Measurements from ENCODE around the gene CACNG3. TPM values are rescaled to one million over a fixed set of nuclear protein-coding genes. Genes with fewer than 3 reads are reported as not detected.
"Not testable (repeated sequence)": the region's sequence is repeated elsewhere in the genome, so short reads cannot be mapped to it uniquely, and the experiment has no call there.

Gene CACNG3
- total RNA-seq: not detected in 2 replicates

- DNase-seq (ENCODE audit: low read depth in 2 of 2): peak; percentile 23 to 62
Measured at GRCh38 chr16:24255456-24256371, at the start of gene CACNG3. Gene CACNG3 (plus strand): TSS chr16:24256335. CDS start chr16:24256755, 420 bp downstream.

DNA sequence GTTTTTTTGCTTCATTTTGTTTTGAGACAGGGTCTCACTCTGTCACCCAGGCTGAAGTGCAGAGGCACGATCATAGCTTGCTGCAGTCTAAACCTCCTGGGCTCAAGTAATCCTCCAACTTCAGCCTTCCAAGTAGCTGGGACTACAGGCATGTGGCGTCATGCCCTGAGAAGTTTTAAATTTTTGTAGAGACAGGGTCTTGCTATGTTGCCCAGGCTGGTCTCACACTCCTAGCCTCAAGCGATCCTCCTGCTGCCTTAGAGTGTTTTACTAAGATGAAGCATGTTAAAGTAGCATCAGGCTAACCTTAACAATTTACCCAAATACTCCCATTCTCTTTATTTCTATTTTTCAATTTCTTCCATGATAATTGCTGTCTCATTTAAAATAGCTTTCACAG, 49.2 kb upstream of the CACNG3 start:
- DNase-seq (ENCODE audit: low read depth in 2 of 2): no peak

DNA sequence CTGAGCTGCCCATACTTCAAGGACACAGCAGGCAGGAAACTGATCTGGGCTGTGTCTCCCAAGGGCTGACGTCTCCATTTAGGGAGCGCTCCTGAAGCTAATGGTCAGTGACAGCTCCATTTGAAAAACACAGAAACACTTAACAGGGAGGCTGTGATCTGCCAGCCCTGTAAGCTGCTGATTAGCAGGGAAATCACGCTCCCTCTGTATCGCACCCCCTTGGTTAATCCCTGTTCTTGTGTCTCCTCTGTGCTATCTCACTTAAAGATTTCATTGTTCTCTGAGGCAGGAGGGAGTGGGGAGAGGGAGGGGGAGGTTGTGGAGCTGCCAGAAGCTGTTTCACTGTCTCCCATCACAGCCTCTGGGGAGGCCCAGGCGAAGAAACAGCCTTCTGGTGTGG, 47.4 kb upstream of the CACNG3 start:
- no peak for DNase-seq (ENCODE audit: low read depth in 2 of 2)

- DNase-seq (ENCODE audit: low read depth in 2 of 2): no peak
Measured at GRCh38 chr16:24214992-24215391, 41.1 kb upstream of the CACNG3 start.

GRCh38 chr16:24216961-24217360, 39.2 kb upstream of the CACNG3 start:
- no peak for DNase-seq (ENCODE audit: low read depth in 2 of 2)

- no peak for DNase-seq (ENCODE audit: low read depth in 2 of 2)
Measured at GRCh38 chr16:24217461-24217860, 38.7 kb upstream of the CACNG3 start.

DNA sequence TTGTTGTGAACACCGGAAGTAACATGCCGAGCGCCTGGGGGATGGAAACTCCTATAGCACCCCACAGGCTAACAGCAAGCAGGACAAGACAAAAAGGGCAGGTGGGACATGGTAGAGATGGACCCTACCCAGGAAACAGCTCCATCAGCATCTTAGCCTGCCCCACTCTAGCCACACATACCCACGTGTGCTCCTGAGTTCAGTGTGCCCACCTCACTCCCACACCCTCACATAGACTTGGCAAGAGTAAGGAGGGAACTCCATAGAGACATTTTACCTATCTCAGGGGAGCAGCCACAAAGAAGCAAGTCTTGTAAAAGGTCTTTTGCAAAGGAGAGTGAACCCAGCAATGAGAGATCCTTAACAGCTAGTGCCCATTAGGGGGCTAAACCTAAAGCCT, 37.8 kb upstream of the CACNG3 start:
- DNase-seq (ENCODE audit: low read depth in 2 of 2): no peak

DNA sequence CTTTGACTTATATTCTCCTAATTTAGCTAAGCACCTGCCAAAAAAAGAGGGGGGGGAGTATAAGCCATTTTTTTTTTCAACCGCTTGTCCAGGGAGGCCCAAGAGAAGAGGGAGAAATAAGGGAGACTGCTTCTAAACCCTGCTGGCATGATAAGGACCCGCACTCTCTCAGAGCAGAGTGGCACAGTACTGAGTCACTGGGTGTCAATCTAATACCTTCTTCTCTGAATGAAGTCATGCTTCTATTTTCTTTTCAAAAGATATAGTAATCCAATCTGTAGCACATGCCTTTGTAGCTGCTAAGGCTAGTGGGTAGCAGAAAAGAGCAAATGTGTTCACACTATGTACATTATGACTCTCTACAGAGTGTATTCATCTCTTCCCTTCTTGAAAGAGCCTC, 34.9 kb upstream of the CACNG3 start:
- DNase-seq (ENCODE audit: low read depth in 2 of 2): no peak

GRCh38 chr16:24228514-24228913, 27.6 kb upstream of the CACNG3 start:
- no peak for DNase-seq (ENCODE audit: low read depth in 2 of 2)

DNA sequence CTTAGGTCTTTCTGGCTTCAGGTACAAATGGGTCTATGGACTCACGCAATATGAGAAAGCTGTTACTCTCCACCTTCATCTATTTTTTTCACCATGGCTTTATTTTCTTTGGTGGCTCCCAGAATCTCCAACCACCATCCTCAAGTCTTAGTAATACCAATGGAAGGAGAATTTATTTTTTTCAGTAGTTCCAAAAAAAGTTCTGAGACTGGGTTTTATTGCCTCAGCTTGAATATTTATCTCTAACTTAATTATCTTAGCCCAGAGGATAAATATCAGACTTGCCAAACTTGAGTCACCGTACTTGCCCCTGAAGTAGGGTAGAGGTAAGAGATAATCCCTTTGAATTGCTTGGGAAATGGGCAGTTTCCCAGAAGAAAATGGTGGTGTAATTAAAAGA, 23.2 kb upstream of the CACNG3 start:
- DNase-seq (ENCODE audit: low read depth in 2 of 2): no peak

GRCh38 chr16:24234737-24235136, 21.4 kb upstream of the CACNG3 start:
- no peak for DNase-seq (ENCODE audit: low read depth in 2 of 2)

- no peak for DNase-seq (ENCODE audit: low read depth in 2 of 2)
Measured at GRCh38 chr16:24235806-24236205, 20.3 kb upstream of the CACNG3 start.

GRCh38 chr16:24238846-24239245, 17.3 kb upstream of the CACNG3 start:
- not testable (repeated sequence) for DNase-seq (ENCODE audit: low read depth in 2 of 2)

GRCh38 chr16:24246911-24247607, 9.1 kb upstream of the CACNG3 start:
- DNase-seq (ENCODE audit: low read depth in 2 of 2): no peak

DNA sequence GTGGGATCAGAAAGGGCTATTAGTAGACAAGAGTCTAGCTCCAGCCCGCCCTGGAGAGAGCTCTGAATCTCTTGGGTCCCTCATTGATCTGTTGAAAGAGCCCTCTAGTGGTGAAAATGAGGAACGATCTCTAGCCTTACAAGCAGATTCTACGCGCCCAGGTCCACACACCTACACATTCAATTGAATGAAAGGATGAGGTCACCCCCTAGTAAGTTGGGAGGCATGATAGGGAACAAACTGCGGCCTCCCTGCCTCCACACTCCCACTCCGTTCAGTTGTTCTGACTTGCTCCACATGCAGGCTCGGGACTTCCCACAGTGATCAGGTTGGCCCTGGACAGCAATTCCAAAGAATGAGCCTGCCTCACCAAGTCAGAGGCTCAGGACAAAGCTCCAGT, 2.9 kb upstream of the CACNG3 start:
- DNase-seq (ENCODE audit: low read depth in 2 of 2): peak; percentile 44 to 52

DNA sequence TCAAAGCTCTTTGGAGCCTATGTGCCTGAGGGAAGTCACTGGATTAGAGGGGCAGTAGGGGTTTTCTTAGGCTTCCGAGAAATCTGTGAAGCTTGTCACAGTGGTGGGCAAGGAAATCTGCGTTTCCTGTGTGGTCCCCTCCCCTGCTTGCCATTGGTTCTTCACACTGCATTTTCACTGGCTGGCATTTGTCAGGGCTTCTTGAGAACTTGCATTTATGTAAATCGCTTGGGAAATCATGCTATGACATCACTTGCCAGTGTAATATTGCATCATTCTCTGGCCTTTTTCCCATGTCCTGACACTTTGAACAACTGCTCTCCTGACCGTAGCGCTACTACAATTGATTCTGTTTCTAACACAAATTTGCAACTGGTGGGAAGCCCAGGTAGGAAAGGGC, 1.8 kb downstream of the CACNG3 start:
- no peak for DNase-seq (ENCODE audit: low read depth in 2 of 2)

DNA sequence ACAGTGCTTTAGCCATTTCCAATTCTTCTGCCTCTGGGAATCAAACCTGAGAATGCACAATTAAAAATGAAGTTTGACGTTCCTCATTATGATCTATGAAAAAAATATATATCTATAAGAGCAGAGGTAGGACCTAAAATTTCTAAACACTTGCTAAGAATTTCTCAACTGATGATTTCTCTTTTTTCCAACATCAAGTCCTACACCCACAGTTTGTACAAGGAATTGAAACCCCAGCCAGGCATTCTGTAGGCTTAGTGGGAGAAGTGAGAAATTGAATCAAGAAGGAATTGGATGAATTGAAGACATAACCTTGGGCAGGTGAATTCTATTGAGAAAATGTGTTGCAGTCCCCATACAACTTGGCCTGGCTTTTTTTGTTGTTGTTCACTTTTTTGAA, 2.7 kb downstream of the CACNG3 start:
- no peak for DNase-seq (ENCODE audit: low read depth in 2 of 2)

- no peak for DNase-seq (ENCODE audit: low read depth in 2 of 2)
Measured at GRCh38 chr16:24262816-24263215, 6.7 kb downstream of the CACNG3 start.

- no peak for DNase-seq (ENCODE audit: low read depth in 2 of 2)
Measured at GRCh38 chr16:24270721-24271442, 14.7 kb downstream of the CACNG3 start.

- DNase-seq (ENCODE audit: low read depth in 2 of 2): no peak
Measured at GRCh38 chr16:24272379-24272778, 16.2 kb downstream of the CACNG3 start.

GRCh38 chr16:24273508-24274182, 17.5 kb downstream of the CACNG3 start:
- DNase-seq (ENCODE audit: low read depth in 2 of 2): no peak

DNA sequence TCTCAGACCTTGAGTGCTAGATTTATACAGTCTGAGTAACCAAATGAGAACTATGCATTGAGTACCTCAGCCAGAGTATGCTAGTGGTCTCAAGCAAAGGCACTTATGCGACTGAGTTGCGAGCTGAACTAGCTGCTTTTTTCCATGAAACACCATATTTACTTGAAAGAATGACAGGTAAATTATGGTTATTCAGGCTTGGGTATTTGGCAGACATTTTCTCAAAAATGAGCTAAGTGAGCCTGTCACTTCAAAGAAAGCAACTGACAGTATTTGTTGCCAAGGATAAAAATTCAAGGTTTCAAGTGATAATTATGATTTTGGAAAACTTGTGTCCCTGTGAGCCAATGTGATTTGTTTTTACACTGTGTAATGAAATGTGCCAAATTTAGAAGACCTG, 19.3 kb downstream of the CACNG3 start:
- no peak for DNase-seq (ENCODE audit: low read depth in 2 of 2)
